Adrenal gland (tissue), 12 donors: ENCODE data around the gene NT5C1B. TPM values are rescaled to one million over a fixed set of nuclear protein-coding genes. Genes with fewer than 3 reads are reported as not detected.

Experiments
- DNase-seq, 7 donors: peaks; one replicate each; pipeline ENCODE4 v3.0.0-alpha.2; 2019 to 2020
- H3K27ac ChIP-seq, 5 donors: fragments of 200-600 bp; sonication (generic) in 4 of 5; 1 replicate in 3 of 5; 2 replicates in 2 of 5; pipeline versions ENCODE4 v1.5.1 to v1.8.0; 2016 to 2020; ENCODE audit warnings: mild to moderate bottlenecking in 1 of 5
- H3K27me3 ChIP-seq: fragments of 200-600 bp; 2 replicates; pipeline ENCODE4 v1.8.0; 2021
- H3K36me3 ChIP-seq, 2 donors: fragments of 200-600 bp; replicated peaks in 1 of 2; 1 replicate in 1 of 2; 2 replicates in 1 of 2; pipeline versions ENCODE4 v1.5.1 to v1.8.0; 2018 to 2022
- H3K4me1 ChIP-seq, 2 donors: fragments of 200-600 bp; replicated peaks in 1 of 2; 1 replicate in 1 of 2; 2 replicates in 1 of 2; pipeline versions ENCODE4 v1.5.1 to v1.8.0; 2018 to 2021
- H3K4me3 ChIP-seq, 4 donors: fragments of 200-600 bp; sonication (generic) in 3 of 4; one replicate each; pipeline ENCODE4 v1.5.1; 2016 to 2018
- H3K9me3 ChIP-seq, 3 donors: fragments of 200-600 bp; sonication (generic) in 1 of 3; replicated peaks in 1 of 3; 1 replicate in 2 of 3; 2 replicates in 1 of 3; pipeline versions ENCODE4 v1.5.1 to v1.8.0; 2016 to 2021
- CTCF ChIP-seq, 6 experiments: fragments of 450-650 bp in 4 of 6; fragments of 200-600 bp in 2 of 6; sonication (generic) in 1 of 6; IDR thresholded peaks; 1 replicate in 5 of 6; 2 replicates in 1 of 6; pipeline versions ENCODE4 v1.5.1 to v1.8.0; 2016 to 2021; ENCODE audit warnings: antibody characterized with exemption in 6 of 6, mild to moderate bottlenecking in 2 of 6, moderate library complexity in 1 of 6
- POLR2A ChIP-seq, 2 donors: fragments of 450-650 bp; IDR thresholded peaks; one replicate each; pipeline ENCODE4 v1.6.1; 2017; ENCODE audit warnings: antibody characterized with exemption in 2 of 2, mild to moderate bottlenecking in 2 of 2, moderate library complexity in 1 of 2
- WGBS, 4 donors: extraction: QIAGEN DNeasy Blood & Tissue Kit in 2 of 4; methylation state at CpG; one replicate each; pipeline versions ENCODE4 v1.1.5 to v1.1.7; 2013 to 2017; 5-methylcytosine and 5-hydroxymethylcytosine counted together
- intact Hi-C, 2 donors: fragments of 100-400 bp; cut with DNase I; formaldehyde crosslinking; loops; one replicate each; pipeline versions ENCODE4 v1.14.1 to v1.15.0; 2022 to 2023
- polyA plus RNA-seq, 3 donors: library from polyadenylated mRNA; stranded (reverse); fragments of 200-250 nt in 2 of 3; fragments of 350-450 nt in 1 of 3; fragmentation: Illumina TruSeq in 1 of 3; extraction: RNeasy Lipid Tissue Mini Kit (QIAGEN cat#74804) in 1 of 3; gene quantifications; one replicate each; pipeline ENCODE4 v1.2.3, GENCODE V29; 2013 to 2014
- total RNA-seq, 9 donors: library from RNA; depleted of rRNA in 4 of 9; stranded (reverse); fragments of >200 nt in 4 of 9; fragments of 120-200 nt in 1 of 9; fragmentation: NEBNext Ultra II Directional in 1 of 9; extraction: Animal tissue kit (Norgen Biotek cat#: 25700) in 1 of 9; gene quantifications; one replicate each; pipeline versions ENCODE4 v1.1.0 to v1.2.4, GENCODE V29; 2013 to 2023
- donor health status: healthy with polysubstance abuse.
- donor health status: Bipolar disorder and iron deficiency.
- donor health status: DM: yes; HTN: yes; CAD: no.
- donor health status: DM: no; HTN: no; CAD: no.
- donor health status: DM: no; HTN: no; CAD: no.
- donor health status: DM: yes; HTN: yes; CAD: no.

NT5C1B gene
- total and polyA plus RNA-seq, 12 donors = not detected

- H3K36me3 ChIP-seq = no peaks in the 10 kb centered on the region
- TF ChIP-seq POLR2A (IDR thresholded peaks at IDR 0.05) (no peak), CTCF (IDR thresholded peaks at IDR 0.05) (no peak)
- no peak for DNase-seq
- peaks cover 0 to 14% of the 10 kb centered on the region in 2 donors for H3K4me1 ChIP-seq
- H3K27ac ChIP-seq = no peak overlapping the region
- H3K4me3 ChIP-seq = no peak overlapping the region
- intact Hi-C loops = no loop called here
- 84 to 97% (median 95%) methylated on average over 2 of the region's 2 CpGs for WGBS, 4 donors
- H3K9me3 ChIP-seq = no peaks in the 10 kb centered on the region
- H3K27me3 ChIP-seq = no peaks in the 10 kb centered on the region
Observed at GRCh38 chr2:18602298-18602697, 12.9 kb upstream of the NT5C1B start.

GRCh38 chr2:18600255-18600613 is 10.9 kb upstream of the NT5C1B start:
- H3K4me3 ChIP-seq = no peak overlapping the region
- intact Hi-C loops = no loop called here
- no peak for DNase-seq
- no peaks in the 10 kb centered on the region for H3K9me3 ChIP-seq
- H3K4me1 ChIP-seq = peaks cover 0 to 14% of the 10 kb centered on the region in 2 donors
- no peak overlapping the region for H3K27ac ChIP-seq
- H3K36me3 ChIP-seq = no peaks in the 10 kb centered on the region
- 67 to 91% (median 79%) methylated on average over 2 of the region's 2 CpGs for WGBS, 4 donors
- no peaks in the 10 kb centered on the region for H3K27me3 ChIP-seq
- no peak for TF ChIP-seq POLR2A (IDR thresholded peaks at IDR 0.05)
- TF ChIP-seq CTCF (IDR thresholded peaks at IDR 0.05) = no peak

- no peak for DNase-seq
- Histone ChIP-seq H3K4me3 (no peak overlapping the region), H3K36me3 (no peaks in the 10 kb centered on the region), H3K9me3 (no peaks in the 10 kb centered on the region), H3K27me3 (no peaks in the 10 kb centered on the region), H3K4me1 (peaks cover 0 to 9% of the 10 kb centered on the region in 2 donors), H3K27ac (no peak overlapping the region)
- TF ChIP-seq POLR2A (IDR thresholded peaks at IDR 0.05) (no peak), CTCF (IDR thresholded peaks at IDR 0.05) (no peak)
- intact Hi-C loops = no loop called here
- WGBS, 4 donors = 44 to 54% (median 51%) methylated on average over 2 of the region's 2 CpGs
Observed at GRCh38 chr2:18599509-18600254, 10.3 kb upstream of the NT5C1B start.

- Histone ChIP-seq H3K36me3 (no peaks in the 10 kb centered on the region), H3K4me1 (peaks cover 0 to 2% of the 10 kb centered on the region in 2 donors), H3K27ac (no peak overlapping the region), H3K27me3 (no peaks in the 10 kb centered on the region), H3K4me3 (no peak overlapping the region), H3K9me3 (no peaks in the 10 kb centered on the region)
- WGBS, 4 donors = 54 to 71% (median 66%) methylated on average over 6 of the region's 6 CpGs
- intact Hi-C loops = no loop called here
- TF ChIP-seq CTCF (IDR thresholded peaks at IDR 0.05) = no peak
- no peak for TF ChIP-seq POLR2A (IDR thresholded peaks at IDR 0.05)
- no peak for DNase-seq
Observed at GRCh38 chr2:18598848-18599484, 9.6 kb upstream of the NT5C1B start.
